Measurements from ENCODE around the gene RNU6-1. TPM values are rescaled to one million over a fixed set of nuclear protein-coding genes. Genes with fewer than 3 reads are reported as not detected.
A peak's percentile ranks its signal among the peaks of the same experiment; 100 is the strongest.

RNU6-1 gene
- not detected in 2 replicates for total RNA-seq (2014; rRNA removed; shearing (Covaris generic))
- polyA plus RNA-seq (2016; fragmentation: Nextera tagmentation; extraction: Ambion mirVana) = not detected in 2 replicates

DNA sequence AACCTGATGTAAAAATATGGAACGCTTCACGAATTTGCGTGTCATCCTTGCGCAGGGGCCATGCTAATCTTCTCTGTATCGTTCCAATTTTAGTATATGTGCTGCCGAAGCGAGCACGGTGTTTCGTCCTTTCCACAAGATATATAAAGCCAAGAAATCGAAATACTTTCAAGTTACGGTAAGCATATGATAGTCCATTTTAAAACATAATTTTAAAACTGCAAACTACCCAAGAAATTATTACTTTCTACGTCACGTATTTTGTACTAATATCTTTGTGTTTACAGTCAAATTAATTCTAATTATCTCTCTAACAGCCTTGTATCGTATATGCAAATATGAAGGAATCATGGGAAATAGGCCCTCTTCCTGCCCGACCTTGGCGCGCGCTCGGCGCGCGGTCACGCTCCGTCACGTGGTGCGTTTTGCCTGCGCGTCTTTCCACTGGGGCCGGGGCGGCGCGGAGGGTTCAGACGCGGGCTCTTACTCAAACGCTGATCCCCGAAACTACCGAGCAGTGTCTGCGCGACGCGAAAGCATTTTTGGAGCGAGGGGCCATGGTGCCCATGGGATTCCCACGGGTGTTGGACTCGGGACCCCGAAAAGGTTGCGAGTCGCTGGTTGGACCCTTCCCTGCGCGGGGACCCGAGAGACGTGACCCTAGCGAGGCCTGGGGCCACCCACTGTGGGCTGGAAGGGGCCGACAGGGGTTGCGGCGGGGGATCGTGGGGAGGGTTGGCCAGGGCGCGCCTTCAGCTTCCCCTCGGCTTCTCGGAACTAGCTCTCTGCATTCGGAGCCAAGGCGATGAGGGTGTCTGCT lies at the start of gene RNU6-1:
TSS of gene RNU6-1 (minus strand) at position 117 of the 820 bp plus-strand sequence.
- TF ChIP-seq EZH2 (IDR thresholded peaks at IDR 0.05; ENCODE audit: insufficient read depth, poor library complexity, severe bottlenecking) = no peak
- no peak for TF ChIP-seq EZH2phosphoT487 (IDR thresholded peaks at IDR 0.05; ENCODE audit: insufficient read depth, low read depth)
- H3K4me1 ChIP-seq (ENCODE audit: insufficient read depth) = no peaks in the 10 kb centered on the region
- H3K9me2 ChIP-seq (ENCODE audit: insufficient read depth) = no peaks in the 10 kb centered on the region
- peak; percentile 96 for DNase-seq
- H3K9ac ChIP-seq = peak within 1 kb of the TSS; percentile 94
- peak within 1 kb of the TSS; percentile 84 for H3K4me2 ChIP-seq (ENCODE audit: unreplicated experiment)
- H4K20me1 ChIP-seq (ENCODE audit: insufficient read depth) = no peaks in the 10 kb centered on the region
- peaks cover 3% of the 10 kb centered on the region; the same call in 1 of the 2 replicates for H3F3A ChIP-seq (ENCODE audit: insufficient read depth)
- H3K4me3 ChIP-seq = peak within 1 kb of the TSS; percentile 84
- H3K9me3 ChIP-seq (ENCODE audit: low read depth) = no peaks in the 10 kb centered on the region
- H2AFZ ChIP-seq = peak within 1 kb of the TSS; percentile 99
- in situ Hi-C loops (cut with MboI) = loop anchor here (10.0 kb wide), 2 partner anchors 335 to 895 kb away; no protein-coding TSS in a partner anchor
- peak within 1 kb of the TSS; percentile 78 for H3K27ac ChIP-seq
- WGBS, 2 experiments (ENCODE audit: low coverage in 1 of 2, low lambda C conversion rate in 2 of 2, missing lambda C conversion rate in 2 of 2) = 1% methylated on average over 53 of the region's 62 CpGs
- no peaks in the 10 kb centered on the region for H3K36me3 ChIP-seq (ENCODE audit: low read depth)
- H3K27me3 ChIP-seq (replicated peaks; ENCODE audit: insufficient read depth) = peaks cover 9% of the 10 kb centered on the region
- no peaks in the 10 kb centered on the region for H3K79me2 ChIP-seq (ENCODE audit: insufficient read depth)

DNA sequence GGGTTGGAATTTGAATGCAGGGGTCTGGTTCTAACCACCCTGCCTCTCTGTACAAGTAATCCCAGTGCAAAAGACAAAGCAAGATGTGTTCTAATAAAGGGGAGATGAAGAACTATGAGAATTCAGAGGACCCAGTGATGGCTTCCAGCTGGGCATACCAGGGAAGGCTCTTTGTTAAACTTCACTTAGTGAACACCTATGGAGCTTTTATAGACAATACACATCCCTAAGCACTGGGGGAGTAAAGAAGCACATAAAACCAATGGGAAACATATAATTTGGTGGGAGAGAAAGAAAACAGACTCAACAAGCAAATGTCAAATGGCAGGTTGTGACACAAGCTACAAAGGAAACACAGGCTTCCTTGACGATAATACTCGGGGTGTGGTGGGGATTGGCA lies 47.9 kb upstream of the RNU6-1 start:
- no peaks in the 10 kb centered on the region for H3K4me1 ChIP-seq (ENCODE audit: insufficient read depth)
- no peak for TF ChIP-seq EZH2phosphoT487 (IDR thresholded peaks at IDR 0.05; ENCODE audit: insufficient read depth, low read depth)
- no peak overlapping the region for H3K9ac ChIP-seq
- H3K27ac ChIP-seq = no peak overlapping the region
- no peaks in the 10 kb centered on the region for H3K79me2 ChIP-seq (ENCODE audit: insufficient read depth)
- H3K9me2 ChIP-seq (ENCODE audit: insufficient read depth) = no peaks in the 10 kb centered on the region
- H3F3A ChIP-seq (ENCODE audit: insufficient read depth) = peaks cover 7% of the 10 kb centered on the region; the same call in 1 of the 2 replicates
- WGBS, 2 experiments (ENCODE audit: low coverage in 1 of 2, low lambda C conversion rate in 2 of 2, missing lambda C conversion rate in 2 of 2) = 89 to 97% methylated on average over 2 of the region's 2 CpGs
- no peak overlapping the region for H2AFZ ChIP-seq
- in situ Hi-C loops (cut with MboI) = no loop called here
- no peaks in the 10 kb centered on the region for H3K27me3 ChIP-seq (replicated peaks; ENCODE audit: insufficient read depth)
- no peaks in the 10 kb centered on the region for H3K36me3 ChIP-seq (ENCODE audit: low read depth)
- no peak overlapping the region for H3K4me3 ChIP-seq
- no peak overlapping the region for H3K4me2 ChIP-seq (ENCODE audit: unreplicated experiment)
- DNase-seq = no peak
- H3K9me3 ChIP-seq (ENCODE audit: low read depth) = no peaks in the 10 kb centered on the region
- no peaks in the 10 kb centered on the region for H4K20me1 ChIP-seq (ENCODE audit: insufficient read depth)

DNA sequence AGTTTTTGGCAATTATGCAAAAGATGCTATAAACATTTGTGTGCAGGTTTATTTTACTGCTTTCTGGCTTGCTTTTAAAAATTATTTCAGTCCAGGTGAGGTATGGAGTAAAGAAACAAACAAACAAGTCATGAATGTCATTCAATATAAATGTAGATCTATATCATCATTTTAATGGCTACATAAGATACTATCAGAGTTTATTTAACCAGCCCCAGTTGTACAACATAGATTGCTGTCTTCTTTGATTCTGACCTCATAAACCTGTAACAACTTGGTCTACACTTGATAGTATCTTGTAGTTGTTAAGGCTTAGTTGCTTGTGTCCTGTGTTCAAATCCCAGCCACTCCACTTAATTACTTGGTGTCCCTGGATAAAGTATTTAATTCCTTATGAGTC lies 46.0 kb upstream of the RNU6-1 start:
- Histone ChIP-seq H3K4me3 (no peak overlapping the region), H3K4me1 (ENCODE audit: insufficient read depth) (no peaks in the 10 kb centered on the region), H3K27ac (no peak overlapping the region), H3K9ac (no peak overlapping the region), H2AFZ (no peak overlapping the region), H3K9me2 (ENCODE audit: insufficient read depth) (no peaks in the 10 kb centered on the region), H3K27me3 (replicated peaks; ENCODE audit: insufficient read depth) (no peaks in the 10 kb centered on the region), H3F3A (ENCODE audit: insufficient read depth) (peaks cover 7% of the 10 kb centered on the region; the same call in 1 of the 2 replicates), H3K9me3 (ENCODE audit: low read depth) (no peaks in the 10 kb centered on the region), H3K4me2 (ENCODE audit: unreplicated experiment) (no peak overlapping the region), H3K36me3 (ENCODE audit: low read depth) (no peaks in the 10 kb centered on the region), H4K20me1 (ENCODE audit: insufficient read depth) (no peaks in the 10 kb centered on the region), H3K79me2 (ENCODE audit: insufficient read depth) (no peaks in the 10 kb centered on the region)
- no peak for TF ChIP-seq EZH2 (IDR thresholded peaks at IDR 0.05; ENCODE audit: insufficient read depth, poor library complexity, severe bottlenecking)
- no peak for TF ChIP-seq EZH2phosphoT487 (IDR thresholded peaks at IDR 0.05; ENCODE audit: insufficient read depth, low read depth)
- in situ Hi-C loops (cut with MboI) = no loop called here
- no peak for DNase-seq

DNA sequence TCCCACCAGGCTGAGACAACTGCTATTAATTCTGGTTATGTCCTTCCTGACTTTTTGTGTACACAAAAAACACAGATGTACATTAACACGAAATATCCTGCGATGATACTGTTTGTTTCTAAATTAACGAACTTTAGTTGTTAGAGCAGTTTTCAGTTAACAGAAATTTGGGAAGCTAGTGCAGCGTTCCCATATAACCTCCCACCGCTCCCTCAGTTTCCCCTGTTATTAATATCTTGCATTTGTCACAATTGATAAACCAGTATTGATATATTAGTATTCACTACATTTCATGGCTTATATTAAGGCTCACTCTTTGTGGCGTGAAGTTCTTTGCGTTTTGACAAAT lies 45.3 kb upstream of the RNU6-1 start:
- Histone ChIP-seq H3K27me3 (replicated peaks; ENCODE audit: insufficient read depth) (no peaks in the 10 kb centered on the region), H3K9ac (peak overlapping the region; percentile 77), H3K4me1 (ENCODE audit: insufficient read depth) (no peaks in the 10 kb centered on the region), H4K20me1 (ENCODE audit: insufficient read depth) (no peaks in the 10 kb centered on the region), H3K36me3 (ENCODE audit: low read depth) (no peaks in the 10 kb centered on the region), H2AFZ (peak overlapping the region; percentile 95), H3K79me2 (ENCODE audit: insufficient read depth) (no peaks in the 10 kb centered on the region), H3K4me2 (ENCODE audit: unreplicated experiment) (peak overlapping the region; percentile 85), H3K27ac (0 out of 2 replicates have a peak overlapping the region, but pooled peaks have one; percentile 8), H3K9me3 (ENCODE audit: low read depth) (no peaks in the 10 kb centered on the region), H3K9me2 (ENCODE audit: insufficient read depth) (no peaks in the 10 kb centered on the region), H3K4me3 (peak overlapping the region; percentile 74), H3F3A (ENCODE audit: insufficient read depth) (peaks cover 7% of the 10 kb centered on the region; the same call in 1 of the 2 replicates)
- 53 to 56% methylated on average over 7 of the region's 7 CpGs for WGBS, 2 experiments (ENCODE audit: low coverage in 1 of 2, low lambda C conversion rate in 2 of 2, missing lambda C conversion rate in 2 of 2)
- in situ Hi-C loops (cut with MboI) = no loop called here
- no peak for TF ChIP-seq EZH2 (IDR thresholded peaks at IDR 0.05; ENCODE audit: insufficient read depth, poor library complexity, severe bottlenecking)
- no peak for TF ChIP-seq EZH2phosphoT487 (IDR thresholded peaks at IDR 0.05; ENCODE audit: insufficient read depth, low read depth)
- no peak for DNase-seq
